GM18502 (cell line): ENCODE results near the gene BLOC1S3.
A peak's percentile ranks its signal among the peaks of the same experiment; 100 is the strongest.

Experiments
- ATAC-seq: cut with Tn5 transposase; IDR thresholded peaks from one replicate; pipeline ENCODE4 v1.9.1; 2021; ENCODE audit warnings: mild to moderate bottlenecking; ENCODE audit not compliant: unreplicated experiment, poor library complexity

The BLOC1S3 gene, protein sequence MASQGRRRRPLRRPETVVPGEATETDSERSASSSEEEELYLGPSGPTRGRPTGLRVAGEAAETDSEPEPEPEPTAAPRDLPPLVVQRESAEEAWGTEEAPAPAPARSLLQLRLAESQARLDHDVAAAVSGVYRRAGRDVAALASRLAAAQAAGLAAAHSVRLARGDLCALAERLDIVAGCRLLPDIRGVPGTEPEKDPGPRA

DNA sequence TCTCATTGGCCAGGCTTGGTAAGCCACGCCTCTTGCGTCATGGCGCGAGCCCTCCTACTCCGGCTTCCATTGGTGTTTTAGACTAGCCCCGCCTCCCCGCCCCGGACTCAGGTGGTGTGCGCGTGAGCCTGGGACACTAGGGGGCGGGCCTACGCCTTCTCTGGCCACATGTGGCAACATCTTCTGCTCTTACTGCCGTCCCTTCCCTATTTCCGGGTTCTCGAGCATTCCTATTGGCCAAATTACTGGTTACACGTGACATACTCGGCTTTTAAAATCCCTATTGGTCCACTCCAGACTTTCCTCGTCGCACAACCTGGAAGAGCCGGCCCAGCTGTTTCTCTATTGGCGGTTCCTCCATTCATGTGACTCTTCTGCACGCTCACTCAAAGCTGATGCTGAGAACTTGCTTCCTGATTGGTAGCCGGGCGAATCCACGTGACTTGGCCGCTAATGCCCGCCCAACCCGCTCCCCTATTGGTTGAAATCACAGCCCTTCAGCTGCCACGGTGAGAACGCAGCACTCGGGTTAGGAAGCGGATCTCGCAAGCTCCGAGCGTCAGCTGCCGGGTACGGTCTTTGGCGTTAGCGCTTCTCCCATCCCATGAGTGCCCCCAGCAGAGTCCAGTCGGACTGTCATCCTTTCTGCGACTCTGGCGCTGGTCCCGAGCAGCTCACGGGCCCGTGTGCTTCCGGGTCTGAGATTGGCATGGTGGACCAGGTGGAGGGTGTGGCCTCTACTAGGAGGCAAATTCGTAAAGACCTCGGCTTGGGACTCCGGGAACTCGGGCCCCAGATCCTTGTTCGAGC, at the start of gene BLOC1S3:
Gene BLOC1S3, plus strand, starts transcription at position 523 of the 810 bp plus-strand sequence. CDS start 513 bp downstream, outside the sequence.
- ATAC-seq, result peak; percentile 83

DNA sequence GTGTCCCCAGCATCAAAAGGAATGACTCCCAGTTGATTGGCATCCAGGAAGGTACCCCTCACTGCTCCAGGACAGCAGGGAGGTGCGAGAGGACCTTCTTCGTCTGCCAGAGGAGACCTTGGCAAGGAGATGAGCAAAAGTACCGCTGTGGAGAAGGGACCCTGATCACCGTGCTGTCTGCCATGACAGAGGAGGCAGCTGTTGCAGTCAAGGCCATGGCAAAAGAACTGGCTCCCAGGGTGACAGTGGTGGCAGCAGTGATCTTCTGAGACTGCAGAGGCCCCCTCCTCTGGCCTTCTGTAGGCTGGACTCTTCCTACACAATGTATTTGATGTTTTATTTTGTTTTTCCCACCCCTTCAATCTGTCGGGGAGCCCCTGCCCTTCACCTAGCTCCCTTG, 49.8 kb upstream of the BLOC1S3 start:
- ATAC-seq, result no peak

DNA sequence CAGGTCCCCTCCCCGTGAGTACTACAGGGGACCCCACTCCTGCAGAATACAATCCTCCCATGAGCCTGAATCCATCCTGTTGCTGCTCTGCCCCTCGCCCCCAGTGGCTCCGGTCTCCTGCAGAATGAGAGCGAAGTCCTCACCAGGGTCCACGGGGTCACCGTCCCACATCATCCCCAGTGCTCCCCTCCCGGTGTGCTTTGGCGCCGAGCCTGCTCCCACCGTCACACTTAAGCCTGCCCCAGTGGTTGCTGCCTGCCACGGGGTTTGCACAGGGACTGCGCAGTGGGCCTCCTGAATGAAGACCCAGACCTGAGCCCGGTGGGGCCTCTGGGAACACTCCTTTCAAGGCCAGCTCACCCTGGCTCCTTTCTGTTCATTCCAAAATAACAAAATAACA, 48.3 kb upstream of the BLOC1S3 start:
- ATAC-seq, result no peak

DNA sequence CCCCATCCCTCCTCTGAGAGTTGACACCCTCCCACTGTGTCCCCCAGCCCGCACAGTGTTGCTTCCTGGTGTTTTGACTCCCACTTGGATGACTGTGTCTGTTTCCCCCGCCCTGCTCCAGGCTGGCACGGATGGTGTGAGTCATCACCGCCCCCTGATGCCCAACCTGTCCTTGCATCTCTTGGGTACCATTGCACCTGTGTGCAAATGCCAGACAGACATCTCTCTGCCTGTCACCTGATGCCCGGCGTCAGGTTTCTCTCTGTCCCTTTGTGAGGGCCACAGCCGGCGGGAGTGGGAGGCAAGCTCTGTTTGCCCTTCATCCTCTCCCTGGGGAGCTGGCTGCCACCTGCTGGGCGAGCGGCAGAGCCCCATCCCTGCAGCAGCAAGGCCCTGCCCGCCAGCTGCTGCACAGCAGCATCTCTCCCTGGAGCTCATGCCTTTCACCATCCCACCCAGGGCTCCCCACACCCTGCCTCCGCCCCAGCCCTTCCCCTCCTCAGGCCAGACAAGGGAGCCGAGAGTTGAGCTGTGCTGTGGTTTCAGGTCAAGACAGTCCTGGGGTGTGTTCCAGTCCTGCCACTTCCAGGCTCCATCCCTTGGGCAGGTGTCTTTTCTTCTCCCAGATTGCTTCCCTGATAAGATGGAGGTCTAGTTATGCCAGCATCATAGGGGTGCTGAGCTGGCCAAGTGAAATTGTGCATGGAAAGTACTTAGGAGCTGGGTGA, 47.5 kb upstream of the BLOC1S3 start:
- ATAC-seq, result no peak

DNA sequence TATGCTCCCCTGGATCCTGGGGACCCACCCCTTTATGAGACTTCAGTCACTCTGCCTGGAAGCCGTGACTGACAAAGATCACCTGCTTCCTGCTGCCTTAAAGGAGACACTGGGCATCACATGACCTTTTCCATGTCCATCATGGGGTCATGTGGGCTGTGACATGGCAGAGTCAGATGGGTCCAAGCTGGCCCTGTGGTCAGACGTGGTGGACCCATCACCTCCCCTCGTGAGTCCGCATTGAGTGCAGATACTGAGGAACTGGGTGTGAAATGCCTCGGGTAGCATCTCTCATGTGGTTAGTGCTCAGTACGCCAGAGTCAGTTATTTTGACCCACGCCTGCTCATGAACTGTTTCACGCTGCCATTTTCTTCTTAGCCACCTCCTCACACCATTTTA, 44.9 kb upstream of the BLOC1S3 start:
- no peak for ATAC-seq

DNA sequence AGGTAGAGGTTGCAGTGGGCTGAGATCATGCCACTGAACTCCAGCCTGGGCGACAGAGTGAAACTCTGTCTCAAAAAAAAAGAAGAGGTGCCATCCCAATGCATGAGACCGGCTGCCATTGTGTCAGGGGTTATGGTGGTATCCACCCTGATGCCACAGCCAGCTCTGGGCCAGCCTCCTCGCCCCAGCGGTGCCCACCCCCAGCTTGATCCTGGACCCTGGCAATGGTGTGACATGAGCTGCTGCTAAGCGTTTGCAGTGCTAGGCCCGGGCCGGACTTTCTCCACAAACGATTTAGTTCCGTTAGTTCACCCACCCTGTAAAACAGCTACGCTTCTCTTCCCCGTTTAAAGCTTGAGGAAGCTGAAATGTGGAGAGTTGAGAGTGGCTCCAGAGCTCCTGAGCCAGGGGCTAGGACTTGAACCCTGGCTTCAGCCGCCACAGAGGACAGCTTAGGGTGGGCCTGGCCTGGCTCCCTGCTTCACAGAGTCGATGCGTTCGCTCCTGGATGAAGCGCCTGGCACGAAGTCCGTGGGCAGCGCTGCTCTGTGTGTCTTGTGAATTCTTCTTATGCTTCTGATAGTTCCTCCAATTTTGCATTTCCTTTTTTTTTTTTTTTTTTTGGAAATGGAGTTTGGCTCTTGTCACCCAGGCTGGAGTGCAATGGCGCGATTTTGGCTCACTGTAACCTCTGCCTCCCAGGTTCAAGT, 43.3 kb upstream of the BLOC1S3 start:
- ATAC-seq, result no peak

DNA sequence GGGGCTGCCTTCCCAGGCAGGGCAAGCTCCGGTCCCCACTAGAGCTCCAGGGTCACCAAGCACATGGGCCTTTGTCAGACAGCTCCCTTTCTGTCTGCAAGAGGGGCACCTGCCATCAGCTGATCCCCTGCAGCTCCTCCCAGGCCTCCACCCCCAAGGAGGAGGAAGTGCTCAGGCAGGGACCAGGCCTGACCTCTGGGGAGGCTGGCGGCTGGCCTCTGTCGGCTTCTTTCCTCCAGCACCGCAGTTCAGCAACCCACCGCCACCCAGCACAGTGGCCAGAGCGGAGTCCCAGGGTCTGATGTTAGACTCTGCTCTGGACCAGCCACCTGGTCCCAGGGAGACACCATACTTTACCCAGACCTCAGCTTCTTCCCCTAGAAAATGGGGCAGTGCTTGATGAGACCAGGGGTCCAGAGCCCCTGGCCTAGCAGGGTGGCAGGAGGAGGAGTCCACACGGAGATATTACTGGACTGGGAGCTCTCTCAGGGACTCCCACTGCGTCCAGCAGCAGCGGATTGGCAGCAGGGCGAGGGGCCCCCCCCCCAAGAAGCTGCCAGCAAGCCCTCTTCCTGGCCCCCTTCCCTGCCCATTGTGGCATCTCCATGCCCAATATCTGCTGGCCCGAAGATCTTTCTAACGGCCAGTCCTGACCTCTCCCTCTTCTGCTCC, 41.9 kb upstream of the BLOC1S3 start:
- ATAC-seq, result no peak

DNA sequence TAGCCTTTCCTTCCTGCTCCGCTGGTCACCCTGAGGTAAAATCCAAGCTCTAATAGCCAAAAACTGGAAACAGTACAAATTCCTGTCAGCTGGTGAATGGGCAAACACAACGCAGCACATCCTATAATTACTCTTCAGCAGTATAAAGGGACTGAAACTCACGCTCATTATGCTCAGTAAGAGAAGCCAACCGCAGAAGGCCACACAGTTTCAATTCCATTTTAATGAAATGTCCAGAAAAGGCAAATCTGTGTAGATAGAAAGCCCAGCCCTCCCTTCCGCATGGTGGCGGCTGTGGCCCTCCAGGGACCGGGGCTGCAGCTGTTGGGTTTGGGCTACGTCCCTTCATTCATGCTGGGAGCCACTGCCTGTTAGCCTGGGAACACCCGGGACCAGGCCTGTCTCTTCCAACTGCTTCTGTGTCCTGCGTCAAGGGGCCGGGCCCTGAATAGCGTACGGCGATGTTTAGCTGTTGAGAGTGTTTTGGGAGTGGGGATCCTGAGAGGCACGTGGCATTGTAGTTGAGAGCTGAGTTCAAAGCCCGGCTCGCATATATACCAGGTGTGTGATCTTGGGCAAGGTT, 41.3 kb upstream of the BLOC1S3 start:
- ATAC-seq, result peak; percentile 80

DNA sequence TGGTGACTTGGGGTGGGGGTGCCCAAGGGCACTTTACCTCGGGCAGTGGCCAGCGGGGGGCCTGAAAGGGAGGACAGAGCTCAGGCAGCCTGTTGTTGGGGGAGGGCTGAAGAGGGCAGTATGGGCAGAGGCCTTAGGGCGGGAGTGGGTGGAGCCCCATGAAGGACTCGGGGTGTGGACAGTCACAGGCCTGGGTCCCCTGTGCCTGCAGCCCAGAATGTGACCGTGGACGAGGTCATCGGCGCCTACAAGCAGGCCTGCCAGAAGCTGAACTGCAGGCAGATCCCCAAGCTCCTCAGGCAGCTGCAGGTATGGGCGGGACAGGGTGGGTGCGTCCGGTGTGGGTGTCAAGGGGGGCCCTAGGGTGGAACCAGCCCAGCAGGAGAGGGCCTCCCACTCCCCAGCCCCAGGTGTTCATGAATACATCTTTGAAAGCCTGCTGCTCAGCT, 40.3 kb upstream of the BLOC1S3 start:
- ATAC-seq, result no peak

DNA sequence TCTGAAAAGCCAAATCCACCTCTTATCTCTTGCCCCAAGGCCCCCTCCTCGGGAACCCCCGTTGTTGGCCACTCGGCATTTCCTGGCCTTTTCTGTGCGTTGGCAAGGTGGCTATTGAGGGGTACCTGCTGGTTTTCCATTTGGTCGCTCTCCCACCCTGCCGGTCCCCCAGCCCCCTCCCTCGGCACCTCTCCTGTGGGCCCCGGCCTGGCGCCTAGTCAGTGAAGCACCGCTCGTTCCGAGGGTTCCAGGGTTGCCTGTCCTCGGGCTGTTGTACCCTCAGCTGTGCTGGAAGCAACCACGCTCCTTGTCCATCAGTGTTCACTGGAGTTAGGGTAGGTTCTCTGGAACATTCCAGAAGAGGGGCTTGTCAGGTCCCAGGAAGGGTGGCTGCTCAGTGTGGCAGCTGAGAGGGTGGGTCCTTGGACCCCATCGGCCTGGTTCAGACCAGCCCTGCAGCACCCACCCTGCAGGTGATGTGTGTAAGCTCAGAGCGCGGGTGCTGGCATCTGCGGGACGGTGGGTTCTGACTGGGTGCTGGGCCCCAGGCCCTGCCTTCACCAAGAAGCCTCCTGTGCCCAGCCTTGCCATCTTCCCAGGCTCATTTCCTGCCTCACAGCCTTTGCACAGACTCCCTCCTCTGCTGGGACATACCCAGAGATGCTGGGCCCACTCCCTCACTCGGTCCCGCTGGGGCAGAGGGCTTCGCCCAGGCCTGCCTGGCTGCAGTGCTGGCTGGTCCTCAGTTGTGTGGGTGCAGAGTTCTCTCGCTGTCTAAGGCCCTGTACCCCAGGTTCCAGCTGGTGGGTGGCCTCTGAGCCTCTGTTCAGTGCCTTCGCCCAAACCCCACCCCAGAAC, 39.1 kb upstream of the BLOC1S3 start:
- ATAC-seq, result no peak

DNA sequence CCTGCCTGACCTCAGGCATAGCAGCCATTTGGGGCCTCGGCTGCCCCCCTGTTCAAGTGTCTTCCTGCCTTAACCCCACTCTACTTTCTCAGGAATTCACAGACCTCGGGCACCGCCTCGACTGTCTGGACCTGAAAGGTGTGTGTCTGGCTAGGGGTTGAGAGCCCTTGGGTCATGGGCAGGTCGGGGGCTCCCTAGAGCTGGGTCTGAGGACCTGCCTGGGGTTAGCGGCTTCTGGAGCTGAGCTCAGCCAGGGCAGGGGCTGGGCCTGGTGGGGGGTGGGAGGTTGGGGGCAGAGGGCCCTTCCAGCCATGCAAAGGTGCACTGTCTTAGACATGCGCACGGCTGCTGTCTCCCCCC, 38.5 kb upstream of the BLOC1S3 start:
- no peak for ATAC-seq

DNA sequence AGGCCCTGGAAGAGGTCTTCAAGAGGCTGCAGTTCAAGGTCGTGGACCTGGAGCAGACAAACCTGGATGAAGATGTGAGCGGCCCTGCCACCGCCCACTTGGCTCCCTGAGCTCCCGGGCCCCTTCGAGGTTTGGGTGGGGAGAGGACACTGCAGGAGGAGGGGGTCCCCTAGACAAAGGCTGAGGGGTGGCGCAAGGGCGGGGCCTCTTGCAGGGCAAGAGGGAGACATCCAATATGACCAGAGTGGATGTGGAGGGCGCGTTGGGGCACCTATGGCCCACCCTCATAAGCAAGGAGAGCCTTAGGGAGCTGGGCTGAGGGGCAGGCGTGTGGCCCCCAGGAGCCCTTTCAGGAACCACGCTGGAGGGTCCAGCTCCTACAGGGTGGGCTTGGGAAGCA, 38.1 kb upstream of the BLOC1S3 start:
- ATAC-seq, result no peak

DNA sequence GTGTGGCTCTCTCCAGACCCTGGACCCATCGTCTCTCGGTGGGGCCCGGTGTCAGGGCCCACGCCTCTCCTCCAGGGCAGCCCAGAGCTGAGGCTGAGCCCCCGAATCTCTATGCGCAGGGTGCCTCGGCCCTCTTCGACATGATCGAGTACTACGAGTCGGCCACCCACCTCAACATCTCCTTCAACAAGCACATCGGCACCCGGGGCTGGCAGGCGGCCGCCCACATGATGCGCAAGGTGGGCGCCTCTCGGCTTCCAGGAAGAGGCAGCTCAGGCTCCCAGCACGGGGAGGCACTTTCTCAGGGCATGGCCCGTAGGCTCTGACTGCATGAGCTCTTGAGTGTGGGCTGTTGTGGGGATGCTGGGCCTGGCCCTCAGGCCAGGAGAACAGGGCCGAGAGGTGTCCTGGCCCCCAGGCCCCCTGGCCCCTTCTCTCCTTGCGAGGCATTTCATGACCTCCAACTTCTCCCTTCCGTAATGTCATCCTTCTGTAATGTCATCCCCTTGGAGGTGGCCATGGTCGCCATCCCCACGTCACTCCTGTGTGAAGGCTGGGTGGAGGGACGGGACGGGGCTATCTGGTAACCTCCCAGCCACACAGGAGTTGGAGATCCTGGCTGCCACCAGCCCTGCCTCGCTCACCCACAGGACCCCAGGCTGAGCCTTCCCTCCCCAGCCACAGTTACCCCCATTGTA, 37.2 kb upstream of the BLOC1S3 start:
- ATAC-seq, result no peak

DNA sequence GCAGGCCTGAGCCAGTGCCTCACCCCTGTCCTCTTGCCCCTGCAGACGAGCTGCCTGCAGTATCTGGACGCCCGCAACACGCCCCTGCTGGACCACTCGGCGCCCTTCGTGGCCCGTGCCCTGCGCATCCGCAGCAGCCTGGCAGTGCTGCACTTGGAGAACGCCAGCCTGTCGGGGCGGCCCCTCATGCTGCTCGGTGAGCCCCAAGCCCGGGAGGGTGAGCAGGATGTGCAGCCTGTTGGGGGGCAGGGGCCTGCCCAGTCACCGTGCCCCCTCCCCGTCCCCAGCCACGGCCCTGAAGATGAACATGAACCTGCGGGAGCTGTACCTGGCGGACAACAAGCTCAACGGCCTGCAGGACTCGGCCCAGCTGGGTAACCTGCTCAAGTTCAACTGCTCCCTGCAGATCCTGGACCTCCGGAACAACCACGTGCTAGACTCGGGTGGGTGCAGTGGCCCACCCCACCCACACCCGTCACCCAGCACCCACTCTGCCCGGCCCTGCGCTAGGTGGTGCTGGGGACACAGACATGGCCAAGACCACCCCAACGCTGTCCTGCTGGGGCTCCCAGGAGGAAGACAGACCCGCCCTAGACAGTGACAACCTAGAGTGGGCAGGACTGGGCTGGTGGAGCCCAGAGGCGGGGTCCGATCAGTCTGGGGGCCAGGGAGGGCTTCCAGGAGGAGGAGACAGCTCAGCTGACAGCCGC, 36.4 kb upstream of the BLOC1S3 start:
- no peak for ATAC-seq

DNA sequence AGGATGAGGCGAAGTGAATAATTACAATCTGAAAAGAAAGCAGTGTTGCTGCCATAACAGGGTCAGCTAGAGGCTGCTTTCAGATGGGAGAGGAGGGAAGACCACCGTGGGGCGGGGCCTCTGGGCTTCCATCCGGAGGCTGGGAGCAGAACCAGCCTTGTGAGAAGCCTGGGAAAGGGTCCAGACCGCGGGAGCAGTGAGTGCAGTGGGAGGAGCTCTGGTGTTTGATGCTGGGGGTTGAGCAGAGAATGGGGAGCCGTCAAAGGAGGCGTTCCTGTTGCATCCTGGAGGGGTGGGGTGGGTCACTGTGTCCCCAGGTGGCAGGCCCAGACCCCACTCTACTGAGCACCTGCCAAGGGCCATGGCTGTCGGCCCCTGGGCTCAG, 35.9 kb upstream of the BLOC1S3 start:
- ATAC-seq, result no peak

DNA sequence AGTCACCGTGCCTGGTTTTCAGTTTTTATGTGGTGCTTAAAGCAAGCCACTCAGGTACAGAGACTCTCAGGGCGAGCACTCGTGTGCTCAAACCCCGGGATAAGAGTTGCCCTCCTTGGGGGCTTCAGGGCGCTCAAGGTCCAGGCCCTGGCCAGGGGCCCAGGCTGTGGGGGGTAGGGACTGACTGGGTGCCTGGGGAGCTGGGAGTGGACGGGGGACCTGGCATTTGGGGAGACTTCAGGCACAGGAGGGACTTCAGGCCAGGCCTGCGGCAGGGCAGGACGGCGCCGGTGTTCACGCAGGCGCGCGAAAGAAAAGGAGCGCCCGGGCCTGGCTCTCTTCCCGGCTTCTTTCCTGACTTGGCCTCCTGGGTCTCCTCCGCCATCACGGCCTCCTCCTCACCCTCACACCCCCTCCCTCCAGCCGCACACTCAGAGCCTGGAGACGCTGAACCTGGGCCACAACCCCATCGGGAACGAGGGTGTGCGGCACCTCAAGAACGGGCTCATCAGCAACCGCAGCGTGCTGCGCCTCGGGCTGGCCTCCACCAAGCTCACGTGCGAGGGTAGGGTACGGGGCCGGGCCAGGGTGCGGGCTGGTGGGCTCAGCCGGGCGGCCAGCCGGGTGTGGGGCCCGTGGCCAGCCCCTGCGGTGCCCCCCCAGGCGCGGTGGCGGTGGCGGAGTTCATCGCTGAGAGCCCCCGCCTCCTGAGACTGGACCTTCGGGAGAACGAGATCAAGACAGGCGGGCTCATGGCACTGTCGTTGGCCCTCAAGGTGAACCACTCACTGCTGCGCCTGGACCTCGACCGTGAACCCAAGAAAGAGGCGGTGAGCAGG, 33.9 kb upstream of the BLOC1S3 start:
- ATAC-seq, result no peak
